SK-N-SH (cell line): Measurements from ENCODE around the gene GPSM3.

Experiments used
- CTCF ChIP-seq: fragments of 200-600 bp; sonication (generic); IDR thresholded peaks from 2 replicates; pipeline ENCODE4 v1.6.1; 2017; ENCODE audit warnings: antibody characterized with exemption, mild to moderate bottlenecking, moderate library complexity
- ELF1 ChIP-seq: IDR thresholded peaks from 2 replicates; pipeline ENCODE4 v1.4.0; 2012
- EP300 ChIP-seq, 2 experiments: IDR thresholded peaks; 2 replicates each; pipeline versions ENCODE4 v1.4.0 to v1.6.1; 2012; ENCODE audit warnings: borderline replicate concordance in 1 of 2, low read depth in 1 of 2, low read length in 1 of 2
- EZH2phosphoT487 ChIP-seq: fragments of 200-600 bp; sonication (generic); IDR thresholded peaks from 2 replicates; pipeline ENCODE4 v1.6.1; 2017; ENCODE audit warnings: low read depth, mixed run types, mild to moderate bottlenecking, antibody characterized with exemption, moderate library complexity, borderline replicate concordance
- JUND ChIP-seq: IDR thresholded peaks from 2 replicates; pipeline ENCODE4 v1.4.0; 2012
- MAX ChIP-seq: IDR thresholded peaks from 2 replicates; pipeline ENCODE4 v1.4.0; 2012; ENCODE audit warnings: low read depth
- MEF2A ChIP-seq: IDR thresholded peaks from 2 replicates; pipeline ENCODE4 v1.4.0; 2012; ENCODE audit warnings: low read depth, borderline replicate concordance
- NRF1 ChIP-seq: IDR thresholded peaks from 2 replicates; pipeline ENCODE4 v1.6.1; 2012; ENCODE audit warnings: low read depth, mild to moderate bottlenecking, low read length
- PBX3 ChIP-seq: IDR thresholded peaks from 2 replicates; pipeline ENCODE4; 2012
- POLR2AphosphoS5 ChIP-seq: IDR thresholded peaks from 2 replicates; pipeline ENCODE4 v1.6.1; 2012; ENCODE audit warnings: low read depth, low read length
- RAD21 ChIP-seq: IDR thresholded peaks from 2 replicates; pipeline ENCODE4 v1.6.1; 2012; ENCODE audit warnings: mild to moderate bottlenecking, low read length
- RFX5 ChIP-seq: IDR thresholded peaks from 2 replicates; pipeline ENCODE4 v1.6.1; 2012; ENCODE audit warnings: mild to moderate bottlenecking, improper control_type of control experiment, low read length
- SIN3A ChIP-seq: IDR thresholded peaks from 2 replicates; pipeline ENCODE4 v1.6.1; 2012; ENCODE audit warnings: low read depth, mild to moderate bottlenecking, low read length, moderate library complexity, borderline replicate concordance
- TAF1 ChIP-seq: IDR thresholded peaks from 2 replicates; pipeline ENCODE4 v1.6.1; 2012; ENCODE audit warnings: low read depth, mild to moderate bottlenecking, low read length, moderate library complexity, borderline replicate concordance

- TF ChIP-seq POLR2AphosphoS5 (no peak), NRF1 (no peak), CTCF (no peak), MEF2A (no peak), ELF1 (no peak), JUND (no peak), MAX (no peak), SIN3A (no peak), PBX3 (no peak), EZH2phosphoT487 (no peak), RAD21 (no peak), EP300 (IDR thresholded peaks at IDR 0.05; ENCODE audit: borderline replicate concordance in 1 of 2, low read depth in 1 of 2, low read length in 1 of 2) (no peak), RFX5 (no peak), TAF1 (no peak)
These were observed 21.2 kb upstream of the GPSM3 start for GRCh38 chr6:32213649-32214048.
